Measurements from ENCODE around the gene CNNM4. TPM values are rescaled to one million over a fixed set of nuclear protein-coding genes. Genes with fewer than 3 reads are reported as not detected.

The CNNM4 gene
- 1 to 10 TPM; 4.5 to 4.9 TPM for total RNA-seq
- polyA plus RNA-seq: 1 to 10 TPM in 2 of 3 donors, under 1 TPM in 1; 0.63 to 2.2 (median 1.3) TPM
- 9.0 to 14.1 (median 12.8) reads per million in 6 experiments for total RNA-seq

DNA sequence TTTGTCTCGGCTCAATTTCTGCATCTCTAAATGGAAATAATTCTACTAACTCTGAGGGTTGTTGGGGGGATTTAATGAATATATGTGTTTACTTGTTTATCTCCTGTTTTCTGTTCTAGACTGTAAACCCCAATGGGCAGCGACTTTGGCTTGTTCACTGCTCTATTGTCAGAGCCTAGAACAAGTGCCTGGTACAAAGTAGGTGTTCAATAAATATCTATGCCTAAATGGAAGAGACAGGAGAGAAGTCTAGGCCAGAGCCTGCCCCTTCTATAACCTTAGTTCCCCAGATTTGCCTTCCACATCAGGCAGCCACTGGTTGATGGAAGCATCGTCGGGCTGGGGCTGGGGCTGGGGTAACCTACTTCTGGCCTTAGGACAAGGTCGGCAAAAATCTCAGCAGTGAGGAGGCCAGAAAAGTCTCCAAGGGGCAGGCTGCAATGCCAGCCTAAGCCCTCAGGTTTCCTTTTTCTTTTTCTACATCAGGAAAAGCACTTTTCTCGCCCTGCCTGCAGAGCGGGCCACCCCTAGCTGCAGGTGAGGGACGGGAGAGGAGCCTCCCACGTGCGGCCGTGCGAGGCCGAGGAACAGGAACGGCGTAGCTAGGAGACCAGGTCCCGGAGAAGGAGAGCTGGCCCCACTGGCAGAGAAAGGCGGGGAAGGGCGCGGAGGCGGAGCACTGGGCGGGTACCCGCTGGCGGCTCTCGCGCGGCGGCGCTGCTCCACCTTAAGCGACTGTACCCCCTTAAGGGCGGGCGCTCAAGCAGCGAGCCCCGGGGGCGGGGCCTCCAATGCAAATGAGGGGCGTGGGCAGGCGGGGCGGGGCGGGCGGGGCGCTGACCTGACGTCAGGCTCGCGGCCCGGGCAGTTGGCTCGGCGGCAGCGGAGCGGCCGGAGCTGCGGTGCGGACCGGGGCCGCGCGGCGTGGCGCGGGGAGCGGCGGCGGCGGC lies at the start of gene CNNM4:
Gene CNNM4, plus strand, starts transcription at position 867 of the 950 bp plus-strand sequence. CDS start 98 bp downstream, outside the sequence.
- Mint-ChIP-seq H3K4me3 (peak within 1 kb of the TSS; percentile 76 to 95 (median 91)), H3K4me1 (peaks cover 23 to 55% (median 51%) of the 10 kb centered on the region in 4 donors), H3K9me3 (no peaks in the 10 kb centered on the region), H3K27ac (peak within 1 kb of the TSS; percentile 78 to 95 (median 92)), H3K36me3 (no peaks in the 10 kb centered on the region), H3K27me3 (no peaks in the 10 kb centered on the region)
- DNase-seq (peak; percentile 81 to 96 (median 90)), ATAC-seq (peak; percentile 92 to 94)
- POLR2A ChIA-PET: interaction anchor here (0.9 to 2.7 kb wide), 10 partner anchors 18 to 225 kb away, joined by 3 to 12 read pairs (median 4); partner anchors contain the start of genes ARID5A, CNNM3 and KANSL3

DNA sequence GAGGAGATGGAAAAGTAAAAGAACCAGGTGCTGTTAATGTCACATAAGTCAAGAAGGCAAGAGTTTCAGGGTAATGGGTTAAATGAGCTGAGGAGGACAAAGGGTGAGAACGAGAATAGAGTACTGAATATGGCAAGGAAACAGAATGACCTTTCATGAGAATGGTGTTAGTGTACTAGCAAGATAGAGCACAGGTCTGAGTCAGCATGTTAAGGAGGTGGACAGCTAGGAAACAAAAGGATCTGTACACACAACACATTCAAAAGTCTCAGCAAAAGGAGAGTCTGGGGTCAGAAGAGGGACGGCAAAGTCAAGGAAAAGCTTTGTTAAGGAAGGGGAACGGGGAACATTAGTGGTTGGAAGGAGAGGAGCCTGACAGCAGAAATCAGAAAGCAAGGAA lies 49.7 kb upstream of the CNNM4 start:
- POLR2A ChIA-PET: no interaction called here
- no peaks in the 10 kb centered on the region for H3K9me3 Mint-ChIP-seq
- peak overlapping the region in 1 of 10 donors; percentile 3 for H3K27ac Mint-ChIP-seq

DNA sequence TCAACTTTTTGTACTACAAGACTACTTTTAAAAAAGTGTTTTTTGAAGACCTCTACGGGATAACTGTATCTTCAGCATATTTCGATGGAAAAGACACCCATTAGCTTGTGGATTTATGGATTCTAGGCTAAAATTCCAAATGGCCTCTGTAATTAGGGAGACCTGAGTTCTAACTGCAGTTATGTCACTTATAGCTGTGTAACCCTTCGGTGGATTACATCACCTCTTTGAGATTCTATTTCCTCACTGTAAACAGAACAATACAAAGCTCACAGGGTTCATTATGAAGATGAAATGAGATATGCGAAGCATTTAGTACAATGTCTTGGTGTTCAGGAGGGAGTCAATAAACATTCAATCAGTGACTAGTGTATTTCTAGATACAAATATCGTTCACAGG lies 45.0 kb upstream of the CNNM4 start:
- Mint-ChIP-seq H3K9me3 (no peaks in the 10 kb centered on the region), H3K4me1 (peaks cover 0 to 10% (median 0%) of the 10 kb centered on the region in 4 donors), H3K27me3 (no peaks in the 10 kb centered on the region), H3K36me3 (peaks cover 0 to 58% (median 13%) of the 10 kb centered on the region in 3 donors), H3K27ac (peak overlapping the region in 1 of 10 donors; percentile 31), H3K4me3 (no peak overlapping the region)
- DNase-seq (no peak), ATAC-seq (no peak)
- POLR2A ChIA-PET: no interaction called here

More for the DNA sequence above, 49.7 kb upstream of the CNNM4 start:
- peaks cover 0 to 4% (median 0%) of the 10 kb centered on the region in 4 donors for H3K4me1 Mint-ChIP-seq
- no peak overlapping the region for H3K4me3 Mint-ChIP-seq
- ATAC-seq (no peak), DNase-seq (no peak)
- peaks cover 0 to 76% (median 35%) of the 10 kb centered on the region in 3 donors for H3K36me3 Mint-ChIP-seq
- no peaks in the 10 kb centered on the region for H3K27me3 Mint-ChIP-seq

DNA sequence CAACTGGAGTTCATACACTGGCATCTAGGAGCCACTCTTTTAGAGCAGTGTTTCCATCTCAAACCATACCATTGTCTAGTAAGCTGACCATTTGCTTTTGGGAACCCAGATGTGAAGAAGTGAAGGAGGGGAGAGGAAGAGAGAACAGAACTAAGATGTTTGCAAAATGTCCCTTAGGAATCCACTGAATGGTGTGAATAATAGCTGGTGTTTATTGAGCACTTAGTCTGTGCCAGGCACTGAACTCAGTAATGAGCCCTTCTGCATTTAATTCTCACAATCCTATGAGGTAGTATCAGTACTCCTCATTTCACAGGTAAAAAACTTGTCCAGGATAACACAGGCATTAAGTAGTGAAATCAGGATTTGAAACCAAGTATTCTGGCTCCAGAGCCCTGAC lies 44.3 kb upstream of the CNNM4 start:
- Mint-ChIP-seq H3K36me3 (peaks cover 0 to 54% (median 7%) of the 10 kb centered on the region in 3 donors), H3K4me1 (peaks cover 0 to 6% (median 0%) of the 10 kb centered on the region in 4 donors), H3K27me3 (no peaks in the 10 kb centered on the region), H3K4me3 (no peak overlapping the region), H3K9me3 (no peaks in the 10 kb centered on the region), H3K27ac (peak overlapping the region in 1 of 10 donors; percentile 25)
- DNase-seq: no peak
- no peak for ATAC-seq
- POLR2A ChIA-PET: no interaction called here

DNA sequence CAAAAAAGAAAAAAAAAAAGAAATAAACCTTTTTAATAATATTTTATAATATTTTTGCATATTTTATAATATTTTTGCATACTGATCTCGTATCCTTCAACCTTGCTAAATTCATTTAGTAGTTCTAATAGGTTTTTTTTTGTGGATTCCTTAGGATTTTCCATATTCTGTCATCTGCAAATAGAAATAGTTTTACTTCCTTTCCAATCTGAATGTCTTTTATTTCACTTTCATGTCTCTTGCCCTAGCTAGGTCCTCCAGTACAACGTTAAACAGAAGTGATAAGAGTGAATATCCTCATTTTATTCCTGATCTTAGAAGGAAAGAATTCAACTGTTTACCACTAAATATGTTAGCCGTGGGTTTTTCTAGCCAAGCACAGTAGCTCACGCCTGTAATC lies 34.6 kb upstream of the CNNM4 start:
- no peaks in the 10 kb centered on the region for H3K27me3 Mint-ChIP-seq
- no peak overlapping the region for H3K27ac Mint-ChIP-seq
- ATAC-seq: no peak
- no peak for DNase-seq
- H3K36me3 Mint-ChIP-seq: peaks cover 0 to 62% (median 15%) of the 10 kb centered on the region in 3 donors
- POLR2A ChIA-PET: no interaction called here
- H3K4me1 Mint-ChIP-seq: peaks cover 0 to 4% (median 0%) of the 10 kb centered on the region in 4 donors
- no peak overlapping the region for H3K4me3 Mint-ChIP-seq
- H3K9me3 Mint-ChIP-seq: no peaks in the 10 kb centered on the region

DNA sequence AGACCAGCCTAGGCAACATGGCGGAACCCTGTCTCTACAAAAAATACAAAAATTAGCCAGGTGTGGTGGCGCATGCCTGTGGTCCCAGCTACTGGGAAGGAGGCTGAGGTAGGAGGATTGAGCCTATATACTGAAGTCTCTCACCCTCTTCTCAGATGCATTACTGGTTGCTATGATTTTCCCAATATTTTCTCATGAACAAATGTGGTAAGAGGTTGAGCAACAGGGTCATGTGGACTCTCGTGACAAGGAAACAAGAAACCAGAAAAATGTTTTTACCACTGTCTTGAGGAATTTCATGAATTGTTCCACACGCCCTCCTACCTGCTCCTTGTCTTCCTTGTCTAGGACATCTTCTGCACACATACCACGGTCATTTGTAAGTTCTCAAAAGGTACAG lies 33.3 kb upstream of the CNNM4 start:
- H3K27me3 Mint-ChIP-seq: no peaks in the 10 kb centered on the region
- no peak for ATAC-seq
- H3K4me1 Mint-ChIP-seq: peaks cover 0 to 4% (median 0%) of the 10 kb centered on the region in 4 donors
- no peak for DNase-seq
- H3K4me3 Mint-ChIP-seq: no peak overlapping the region
- POLR2A ChIA-PET: no interaction called here
- no peaks in the 10 kb centered on the region for H3K9me3 Mint-ChIP-seq
- H3K36me3 Mint-ChIP-seq: peaks cover 0 to 69% (median 15%) of the 10 kb centered on the region in 3 donors
- no peak overlapping the region for H3K27ac Mint-ChIP-seq

DNA sequence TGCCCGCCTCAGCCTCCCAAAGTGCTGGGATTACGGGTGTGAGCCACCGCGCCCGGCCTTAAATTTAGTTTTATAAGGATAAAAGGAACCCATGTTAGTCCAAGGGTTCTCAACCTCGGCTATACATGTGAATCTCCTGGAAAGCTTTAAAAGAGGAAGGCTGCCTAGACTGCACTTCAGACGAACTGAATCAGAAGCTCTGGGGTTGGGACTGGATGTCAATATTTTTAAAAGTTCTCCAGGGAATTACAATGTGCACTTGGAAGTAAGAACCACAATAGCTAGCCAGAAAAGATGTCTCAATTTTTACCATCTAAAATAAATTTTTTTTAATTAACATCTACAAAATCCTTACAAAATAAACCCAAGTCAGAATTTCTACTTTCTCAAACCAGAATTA lies 31.0 kb upstream of the CNNM4 start:
- peaks cover 0 to 79% (median 25%) of the 10 kb centered on the region in 3 donors for H3K36me3 Mint-ChIP-seq
- ATAC-seq (no peak), DNase-seq (no peak)
- peaks cover 0 to 6% (median under 1%) of the 10 kb centered on the region in 4 donors for H3K4me1 Mint-ChIP-seq
- no peaks in the 10 kb centered on the region for H3K27me3 Mint-ChIP-seq
- no peak overlapping the region for H3K27ac Mint-ChIP-seq
- H3K9me3 Mint-ChIP-seq: no peaks in the 10 kb centered on the region
- POLR2A ChIA-PET: no interaction called here
- no peak overlapping the region for H3K4me3 Mint-ChIP-seq

DNA sequence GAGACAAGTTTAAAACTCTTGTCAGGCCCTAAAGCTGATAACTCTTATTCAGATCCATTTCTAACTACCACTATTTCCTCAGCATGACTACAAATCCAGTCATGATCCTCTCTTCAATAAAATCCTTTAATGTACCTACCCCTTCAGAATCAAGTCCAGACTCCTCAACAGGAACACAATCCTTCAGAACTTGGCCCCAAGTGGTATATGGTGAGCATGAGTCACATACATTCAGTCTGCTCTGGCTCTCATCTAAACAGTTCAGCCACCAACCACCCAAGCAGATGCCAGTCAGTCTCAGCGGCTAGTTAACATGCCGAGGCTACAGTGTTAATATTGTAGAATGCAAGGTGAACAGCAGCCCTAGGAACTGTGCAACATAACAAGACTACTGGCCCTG lies 30.5 kb upstream of the CNNM4 start:
- Mint-ChIP-seq H3K36me3 (peaks cover 0 to 79% (median 25%) of the 10 kb centered on the region in 3 donors), H3K4me1 (peaks cover 0 to 9% (median 3%) of the 10 kb centered on the region in 4 donors), H3K9me3 (no peaks in the 10 kb centered on the region), H3K27me3 (no peaks in the 10 kb centered on the region), H3K27ac (peak overlapping the region in 2 of 10 donors; percentile 17 to 56), H3K4me3 (no peak overlapping the region)
- DNase-seq: no peak
- ATAC-seq: no peak
- POLR2A ChIA-PET: no interaction called here

DNA sequence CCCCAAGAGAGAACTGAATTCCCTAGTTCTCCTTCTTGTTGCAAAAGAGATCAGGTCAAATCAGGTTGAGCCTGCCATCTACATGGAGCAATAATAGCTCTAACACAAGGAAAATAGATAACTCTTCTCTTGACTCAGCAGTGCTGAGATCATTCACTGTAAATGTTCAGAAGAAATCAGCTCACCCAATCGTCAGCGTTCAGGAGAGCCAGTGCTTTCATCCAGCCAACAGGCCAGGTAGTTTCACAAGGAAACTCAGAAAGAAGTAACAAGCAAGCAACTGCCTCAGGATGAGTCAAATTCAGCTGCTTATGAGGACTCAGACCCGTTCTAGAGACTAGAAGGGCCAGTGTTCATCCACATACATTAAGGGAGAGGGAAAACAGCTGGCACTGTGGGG lies 26.8 kb upstream of the CNNM4 start:
- POLR2A ChIA-PET: no interaction called here
- peaks cover 0 to 70% (median 21%) of the 10 kb centered on the region in 3 donors for H3K36me3 Mint-ChIP-seq
- no peaks in the 10 kb centered on the region for H3K27me3 Mint-ChIP-seq
- no peaks in the 10 kb centered on the region for H3K9me3 Mint-ChIP-seq
- H3K27ac Mint-ChIP-seq: peak overlapping the region in 1 of 10 donors; percentile 52
- H3K4me3 Mint-ChIP-seq: no peak overlapping the region
- no peak for DNase-seq
- H3K4me1 Mint-ChIP-seq: peaks cover 12 to 23% (median 16%) of the 10 kb centered on the region in 4 donors
- no peak for ATAC-seq

DNA sequence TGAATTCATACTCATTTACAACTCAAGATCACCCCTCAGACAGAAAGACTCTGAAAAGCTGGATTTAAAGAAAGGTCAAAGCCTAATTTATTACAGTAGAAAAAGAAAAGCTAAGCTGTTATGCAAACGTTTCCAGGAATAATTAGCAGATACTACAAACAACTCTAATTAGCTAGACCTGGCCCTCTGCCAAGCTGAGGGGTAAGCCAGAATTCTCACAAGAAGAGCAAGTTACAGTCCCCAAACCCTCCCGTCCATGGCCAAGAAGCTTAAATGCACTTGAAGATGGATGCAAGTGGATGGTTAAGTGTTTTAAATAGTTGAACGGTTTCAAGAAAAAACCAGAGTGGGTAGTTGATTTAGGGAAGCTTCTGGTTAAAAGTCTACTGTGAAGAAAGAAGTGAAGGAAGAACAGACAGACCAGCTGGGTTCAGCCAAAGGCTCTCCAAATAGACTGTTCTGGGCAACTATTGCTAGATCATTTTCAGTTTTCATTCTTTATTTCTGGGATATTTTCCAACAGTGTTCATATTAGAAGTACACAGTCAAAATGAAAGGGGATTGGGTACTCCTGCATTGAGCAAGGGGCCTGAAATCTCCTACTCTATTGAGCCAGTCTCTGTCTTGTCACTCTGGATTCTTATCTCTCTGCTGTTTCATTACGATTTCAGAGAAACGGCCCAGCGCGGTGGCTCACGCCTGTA lies 25.7 kb upstream of the CNNM4 start:
- H3K4me3 Mint-ChIP-seq: no peak overlapping the region
- no peaks in the 10 kb centered on the region for H3K9me3 Mint-ChIP-seq
- POLR2A ChIA-PET: interaction anchor here (0.6 kb wide), 1 partner anchor 18 kb away, joined by 4 read pairs; no protein-coding TSS in a partner anchor
- ATAC-seq: no peak
- H3K36me3 Mint-ChIP-seq: peaks cover 0 to 61% (median 24%) of the 10 kb centered on the region in 3 donors
- H3K27ac Mint-ChIP-seq: peak overlapping the region in 1 of 10 donors; percentile 0
- peaks cover 21 to 33% (median 27%) of the 10 kb centered on the region in 4 donors for H3K4me1 Mint-ChIP-seq
- no peak for DNase-seq
- no peaks in the 10 kb centered on the region for H3K27me3 Mint-ChIP-seq

DNA sequence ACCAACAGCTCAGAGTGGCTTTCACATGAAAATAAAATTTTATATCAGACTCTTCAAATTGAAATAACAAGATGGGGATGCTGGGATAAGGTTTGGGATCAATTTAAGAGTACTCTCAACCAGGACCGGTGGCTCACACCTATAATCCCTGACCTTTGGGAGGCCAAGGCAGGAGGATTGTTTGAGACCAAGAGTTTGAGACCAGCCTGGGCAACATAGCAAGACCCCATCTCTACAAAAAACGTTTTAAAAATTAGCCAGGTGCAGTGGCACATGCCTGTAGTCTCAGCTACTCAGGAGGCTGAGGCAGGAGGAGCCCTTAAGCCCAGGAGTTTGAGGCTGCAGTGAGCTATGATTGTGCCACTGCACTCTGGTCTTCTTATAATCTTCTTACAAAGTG lies 23.5 kb upstream of the CNNM4 start:
- no peak for ATAC-seq
- POLR2A ChIA-PET: no interaction called here
- Mint-ChIP-seq H3K27ac (peak overlapping the region in 1 of 10 donors; percentile 52), H3K4me1 (peaks cover 21 to 42% (median 34%) of the 10 kb centered on the region in 4 donors), H3K4me3 (peak overlapping the region in 2 of 10 donors; percentile 46 to 57), H3K9me3 (no peaks in the 10 kb centered on the region), H3K36me3 (peaks cover 0 to 44% (median 24%) of the 10 kb centered on the region in 3 donors), H3K27me3 (no peaks in the 10 kb centered on the region)
- DNase-seq: no peak

DNA sequence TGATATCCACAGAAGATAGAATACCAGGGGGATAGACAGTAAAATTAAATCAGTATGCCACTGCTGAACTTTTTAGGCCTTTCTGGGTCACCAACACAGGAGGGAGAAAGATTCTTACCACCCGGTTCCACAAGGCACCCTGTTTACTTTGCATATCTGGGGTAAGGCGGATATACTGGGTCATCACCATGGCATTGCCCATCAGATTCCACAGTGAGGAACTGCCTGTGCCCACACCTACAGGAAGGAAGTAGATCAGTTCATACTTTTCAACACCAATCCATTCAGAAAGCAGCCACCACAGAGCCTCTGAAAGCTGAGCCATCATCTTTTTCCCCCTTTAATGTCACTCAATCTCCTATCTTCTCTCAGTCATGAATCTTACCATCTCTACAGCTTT lies 22.9 kb upstream of the CNNM4 start:
- H3K36me3 Mint-ChIP-seq: peaks cover 0 to 40% (median 23%) of the 10 kb centered on the region in 3 donors

More for the DNA sequence above, 22.9 kb upstream of the CNNM4 start:
- H3K4me3 Mint-ChIP-seq: peak overlapping the region in 7 of 10 donors; percentile 1 to 80 (median 46)
- ATAC-seq (no peak), DNase-seq (no peak)
- peak overlapping the region in 4 of 10 donors; percentile 13 to 82 (median 62) for H3K27ac Mint-ChIP-seq
- POLR2A ChIA-PET: no interaction called here
- peaks cover 21 to 42% (median 34%) of the 10 kb centered on the region in 4 donors for H3K4me1 Mint-ChIP-seq
- H3K9me3 Mint-ChIP-seq: no peaks in the 10 kb centered on the region
- no peaks in the 10 kb centered on the region for H3K27me3 Mint-ChIP-seq

Data from naive thymus-derived CD8-positive, alpha-beta T cell (primary cell).